ENCODE data around the gene USHBP1. TPM values are rescaled to one million over a fixed set of nuclear protein-coding genes. Genes with fewer than 3 reads are reported as not detected.
"Not testable (repeated sequence)": the region's sequence is repeated elsewhere in the genome, so short reads cannot be mapped to it uniquely, and the experiment has no call there.

Gene USHBP1
- total and polyA plus RNA-seq, 2 experiments from 2014 or later: 0.39 to 0.56 TPM

GRCh38 chr19:17283504-17283996, 19.0 kb upstream of the USHBP1 start:
- no peak for DNase-seq (ENCODE audit: low read depth in 1 of 2, low spot score in 1 of 2)
- H3K27ac ChIP-seq: no peak overlapping the region
- no peaks in the 10 kb centered on the region for H3K9me3 ChIP-seq (ENCODE audit: low read depth)
- TF ChIP-seq, protein P1, sequence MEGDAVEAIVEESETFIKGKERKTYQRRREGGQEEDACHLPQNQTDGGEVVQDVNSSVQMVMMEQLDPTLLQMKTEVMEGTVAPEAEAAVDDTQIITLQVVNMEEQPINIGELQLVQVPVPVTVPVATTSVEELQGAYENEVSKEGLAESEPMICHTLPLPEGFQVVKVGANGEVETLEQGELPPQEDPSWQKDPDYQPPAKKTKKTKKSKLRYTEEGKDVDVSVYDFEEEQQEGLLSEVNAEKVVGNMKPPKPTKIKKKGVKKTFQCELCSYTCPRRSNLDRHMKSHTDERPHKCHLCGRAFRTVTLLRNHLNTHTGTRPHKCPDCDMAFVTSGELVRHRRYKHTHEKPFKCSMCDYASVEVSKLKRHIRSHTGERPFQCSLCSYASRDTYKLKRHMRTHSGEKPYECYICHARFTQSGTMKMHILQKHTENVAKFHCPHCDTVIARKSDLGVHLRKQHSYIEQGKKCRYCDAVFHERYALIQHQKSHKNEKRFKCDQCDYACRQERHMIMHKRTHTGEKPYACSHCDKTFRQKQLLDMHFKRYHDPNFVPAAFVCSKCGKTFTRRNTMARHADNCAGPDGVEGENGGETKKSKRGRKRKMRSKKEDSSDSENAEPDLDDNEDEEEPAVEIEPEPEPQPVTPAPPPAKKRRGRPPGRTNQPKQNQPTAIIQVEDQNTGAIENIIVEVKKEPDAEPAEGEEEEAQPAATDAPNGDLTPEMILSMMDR (IDR thresholded peaks at IDR 0.05; ENCODE audit: low read depth, low read length): no peak
- no peaks in the 10 kb centered on the region for H3K36me3 ChIP-seq
- no peaks in the 10 kb centered on the region for H3K4me1 ChIP-seq (ENCODE audit: low read depth)
- H3K4me3 ChIP-seq: no peak overlapping the region
- H3K27me3 ChIP-seq: peaks cover 13% of the 10 kb centered on the region

DNA sequence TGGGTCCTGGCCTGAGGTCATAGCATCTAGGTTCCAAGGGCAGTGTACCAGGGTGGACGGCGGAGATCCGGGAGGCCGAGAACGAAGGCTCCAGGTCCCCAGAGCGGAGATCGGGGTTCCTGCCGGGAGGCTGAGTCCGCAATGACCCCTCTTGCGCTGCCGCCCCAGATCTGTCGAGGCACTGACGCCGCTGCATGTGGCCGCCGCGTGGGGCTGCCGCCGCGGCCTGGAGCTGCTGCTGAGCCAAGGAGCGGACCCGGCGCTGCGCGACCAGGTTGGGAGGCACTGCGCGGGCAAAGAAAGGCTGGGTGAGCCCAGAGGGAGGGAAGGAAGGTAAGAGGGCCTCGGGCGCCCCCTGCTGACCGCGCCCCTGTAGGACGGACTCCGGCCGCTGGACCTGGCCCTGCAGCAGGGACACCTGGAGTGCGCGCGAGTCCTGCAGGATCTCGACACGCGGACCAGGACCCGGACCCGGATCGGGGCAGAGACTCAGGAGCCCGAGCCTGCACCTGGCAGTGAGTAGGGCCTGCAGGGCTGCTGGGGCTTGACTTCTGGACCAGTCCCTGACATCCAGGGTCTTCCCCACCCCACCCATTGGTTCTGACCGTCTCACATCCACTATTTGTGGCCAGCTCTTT, 18.1 kb upstream of the USHBP1 start:
- TF ChIP-seq, protein P1 (IDR thresholded peaks at IDR 0.05; ENCODE audit: low read depth, low read length): peak; percentile 89
- peak; percentile 83 to 93 for DNase-seq (ENCODE audit: low read depth in 1 of 2, low spot score in 1 of 2)
- H3K9me3 ChIP-seq (ENCODE audit: low read depth): no peaks in the 10 kb centered on the region

DNA sequence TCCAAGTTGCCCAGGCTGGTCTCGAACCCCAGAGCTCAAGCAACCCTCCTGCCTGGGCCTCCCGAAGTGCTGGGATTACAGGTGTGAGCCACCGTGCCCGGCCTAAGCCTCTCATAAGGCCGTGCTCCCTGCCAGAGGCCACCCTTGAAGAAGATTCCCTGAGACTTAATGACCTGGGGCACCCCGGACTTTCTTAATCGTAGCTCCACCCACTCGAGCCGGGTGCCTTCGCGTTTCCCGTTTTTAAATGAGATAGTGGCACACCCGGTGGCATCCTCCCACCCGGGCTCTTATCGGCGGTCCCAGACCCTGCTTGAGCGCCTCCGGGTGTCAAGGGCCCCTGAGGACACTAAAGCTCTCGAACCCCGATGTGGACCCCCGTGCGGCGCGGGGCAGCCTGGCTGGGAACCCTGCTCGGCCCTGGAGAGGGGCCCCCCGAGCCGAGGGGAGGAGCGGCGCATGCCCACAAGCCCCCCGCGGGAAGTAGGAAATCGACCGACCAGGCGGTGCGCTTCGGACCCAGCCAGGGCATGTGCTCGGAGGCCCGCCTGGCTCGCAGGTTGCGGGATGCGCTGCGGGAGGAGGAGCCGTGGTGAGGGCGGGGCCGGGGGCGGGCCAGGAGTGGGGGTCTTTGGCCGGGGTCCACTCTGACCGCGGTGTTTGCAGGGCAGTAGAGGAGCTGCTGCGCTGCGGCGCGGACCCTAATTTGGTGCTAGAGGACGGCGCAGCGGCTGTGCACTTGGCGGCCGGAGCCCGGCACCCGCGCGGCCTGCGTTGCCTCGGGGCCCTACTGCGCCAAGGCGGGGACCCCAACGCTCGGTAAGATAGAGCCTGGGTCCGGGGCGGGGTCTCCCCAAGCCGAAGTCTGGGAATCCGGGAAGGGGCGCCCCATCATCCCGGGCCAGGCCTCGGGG, 17.1 kb upstream of the USHBP1 start, which contains the start of gene ANKLE1:
ANKLE1 (plus strand) TSS at position 511 of the 914 bp plus-strand sequence; CDS start at position 531, 20 bp downstream.
- Histone ChIP-seq H3K4me1 (ENCODE audit: low read depth) (no peaks in the 10 kb centered on the region), H3K4me3 (peak within 1 kb of the TSS; percentile 8)
- DNase-seq (ENCODE audit: low read depth in 1 of 2, low spot score in 1 of 2): peak; percentile 36 to 50

More for the DNA sequence above, 18.1 kb upstream of the USHBP1 start:
- H3K4me1 ChIP-seq (ENCODE audit: low read depth): no peaks in the 10 kb centered on the region
- peaks cover 13% of the 10 kb centered on the region for H3K27me3 ChIP-seq
- H3K36me3 ChIP-seq: peaks cover 1% of the 10 kb centered on the region
- H3K27ac ChIP-seq: no peak overlapping the region
- peak overlapping the region; percentile 8 for H3K4me3 ChIP-seq

DNA sequence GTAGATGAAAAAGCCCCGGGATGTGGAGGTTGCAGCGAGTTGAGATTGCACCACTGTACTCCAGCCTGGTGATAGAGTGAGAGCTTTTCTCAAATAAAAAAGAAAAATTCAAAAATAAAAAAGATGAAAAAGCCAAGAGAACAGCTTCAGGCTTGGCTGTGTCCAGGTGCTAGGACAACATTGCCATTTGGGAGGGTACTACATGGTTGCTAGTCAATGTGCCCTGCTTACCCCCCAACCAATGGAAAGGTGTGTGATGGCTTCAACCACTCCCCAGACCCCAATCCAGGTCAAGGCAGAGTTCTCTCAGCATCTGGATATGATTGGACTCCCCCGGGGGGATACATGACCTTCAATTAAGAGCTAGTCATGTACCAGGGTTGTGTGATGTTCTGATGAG, 14.9 kb upstream of the USHBP1 start:
- no peak for DNase-seq (ENCODE audit: low read depth in 1 of 2, low spot score in 1 of 2)
- H3K27ac ChIP-seq: no peak overlapping the region
- peaks cover 13% of the 10 kb centered on the region for H3K27me3 ChIP-seq
- H3K4me1 ChIP-seq (ENCODE audit: low read depth): no peaks in the 10 kb centered on the region
- H3K9me3 ChIP-seq (ENCODE audit: low read depth): no peaks in the 10 kb centered on the region
- H3K36me3 ChIP-seq: peaks cover 13% of the 10 kb centered on the region
- no peak overlapping the region for H3K4me3 ChIP-seq
- TF ChIP-seq, protein P1 (IDR thresholded peaks at IDR 0.05; ENCODE audit: low read depth, low read length): no peak

More for the DNA sequence above, 17.1 kb upstream of the USHBP1 start, which contains the start of gene ANKLE1:
- Histone ChIP-seq H3K27ac (no peak within 1 kb of the TSS), H3K36me3 (peaks cover 4% of the 10 kb centered on the region), H3K27me3 (peaks cover 13% of the 10 kb centered on the region), H3K9me3 (ENCODE audit: low read depth) (no peaks in the 10 kb centered on the region)
- TF ChIP-seq, protein P1 (IDR thresholded peaks at IDR 0.05; ENCODE audit: low read depth, low read length): no peak

DNA sequence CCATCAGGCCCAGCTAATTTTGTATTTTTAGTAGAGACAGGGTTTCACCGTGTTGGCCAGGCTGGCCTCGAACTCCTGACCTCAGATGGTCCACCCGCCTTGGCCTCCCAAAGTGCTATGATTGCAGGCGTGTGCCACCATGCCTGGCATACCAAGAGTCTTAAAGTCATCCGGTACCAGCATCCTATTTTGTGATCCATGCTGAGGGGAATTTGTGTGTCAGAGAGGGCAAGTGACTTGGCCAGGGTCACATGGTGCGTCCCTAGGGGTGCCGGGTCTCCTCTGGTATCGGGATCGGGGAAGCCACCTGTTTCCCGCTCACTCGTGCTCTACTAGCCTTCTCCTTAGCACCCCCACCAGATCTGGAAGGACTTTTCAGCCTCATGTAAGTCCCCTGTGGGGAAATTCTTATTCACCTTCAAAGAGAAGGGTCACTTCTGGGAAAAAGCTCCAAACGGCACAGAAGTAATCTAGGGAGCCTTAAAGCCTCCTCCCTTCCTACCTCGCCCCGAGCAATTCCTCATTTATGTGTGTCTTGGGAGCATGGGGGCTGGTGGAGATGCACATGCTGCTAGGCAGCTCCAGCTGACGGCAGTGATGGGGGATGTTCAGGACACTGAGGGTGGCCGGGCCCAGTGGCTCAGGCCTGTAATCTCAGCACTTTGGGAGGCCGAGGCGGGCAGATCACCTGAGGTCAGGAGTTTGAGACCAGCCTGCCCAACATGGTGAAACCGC, 11.1 kb upstream of the USHBP1 start:
- H3K4me3 ChIP-seq: no peak overlapping the region
- no peak overlapping the region for H3K27ac ChIP-seq
- TF ChIP-seq, protein P1 (IDR thresholded peaks at IDR 0.05; ENCODE audit: low read depth, low read length): no peak
- H3K4me1 ChIP-seq (ENCODE audit: low read depth): no peaks in the 10 kb centered on the region
- DNase-seq (ENCODE audit: low read depth in 1 of 2, low spot score in 1 of 2): no peak
- peaks cover 30% of the 10 kb centered on the region for H3K36me3 ChIP-seq
- H3K9me3 ChIP-seq (ENCODE audit: low read depth): no peaks in the 10 kb centered on the region
- H3K27me3 ChIP-seq: no peaks in the 10 kb centered on the region

DNA sequence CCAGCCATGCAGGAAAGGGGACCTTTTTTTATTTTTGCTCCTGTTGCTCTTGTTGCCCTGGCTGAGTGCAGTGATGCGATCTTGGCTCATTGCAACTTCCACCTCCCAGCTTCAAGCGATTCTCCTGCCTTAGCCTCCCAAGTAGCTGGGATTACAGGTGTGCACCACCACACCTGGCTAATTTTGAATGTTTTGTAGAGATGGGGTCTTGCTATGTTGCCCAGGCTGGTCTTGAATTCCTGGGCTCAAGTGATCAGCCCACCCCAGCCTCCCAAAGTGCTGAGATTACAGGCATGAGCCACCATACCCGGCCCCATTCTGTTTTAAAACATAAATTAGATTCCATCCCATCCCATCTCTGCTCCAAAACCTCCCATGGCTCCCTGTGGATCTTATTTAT, 10.3 kb upstream of the USHBP1 start:
- not testable (repeated sequence) for H3K4me3 ChIP-seq; H3K27me3 ChIP-seq; H3K27ac ChIP-seq; H3K9me3 ChIP-seq (ENCODE audit: low read depth); DNase-seq (ENCODE audit: low read depth in 1 of 2, low spot score in 1 of 2); H3K4me1 ChIP-seq (ENCODE audit: low read depth)
- peaks cover 30% of the 10 kb centered on the region for H3K36me3 ChIP-seq

Measured in cardiac muscle cell (in vitro differentiated cells and primary cell).